ENCODE results near the gene CA10.

GRCh38 chr17:51828901-51829300 lies 329.6 kb downstream of the CA10 start:
- TF ChIP-seq CTCF (conservative IDR thresholded peaks at IDR 0.05 in 1 of 2, IDR thresholded peaks at IDR 0.05 in 1 of 2; ENCODE audit: low read depth in 1 of 2, low read length in 2 of 2) (no peak), EZH2 (IDR thresholded peaks at IDR 0.05; ENCODE audit: low read length, missing control alignments) (no peak)
